Stimulated activated naive B cell treated with anti-CD40 and anti-IgM and Interleukin-4, amounts not matched to agents 10 μg/mL and 1 μg/mL and 100 μg/mL, for 72 hours (primary cell): ENCODE results near the gene PCDHGA11.
"Not testable (repeated sequence)": the region's sequence is repeated elsewhere in the genome, so short reads cannot be mapped to it uniquely, and the experiment has no call there.

Experiments
- ATAC-seq, 2 donors: fragments of 150-1000 bp; cut with Tn5 transposase; replicated peaks; 2 replicates each; pipeline ENCODE4 v1.10.0; 2021; ENCODE audit warnings: moderate library complexity in 1 of 2
- DNase-seq: peaks from one replicate; pipeline ENCODE4 v3.0.0; 2021
- H3K27ac Mint-ChIP-seq: one replicate; pipeline ENCODE4 v1.8.0; 2022; ENCODE audit warnings: mild to moderate bottlenecking, mixed read lengths
- H3K27me3 Mint-ChIP-seq, 2 donors: one replicate each; pipeline ENCODE4 v1.8.0; 2022; ENCODE audit warnings: mixed read lengths in 2 of 2
- H3K36me3 Mint-ChIP-seq, 2 donors: one replicate each; pipeline ENCODE4 v1.8.0; 2022; ENCODE audit warnings: mixed read lengths in 2 of 2, mild to moderate bottlenecking in 1 of 2
- H3K4me1 Mint-ChIP-seq, 2 donors: one replicate each; pipeline ENCODE4 v1.8.0; 2022; ENCODE audit warnings: mixed read lengths in 2 of 2, mild to moderate bottlenecking in 1 of 2
- H3K4me3 Mint-ChIP-seq, 2 donors: one replicate each; pipeline ENCODE4 v1.8.0; 2022; ENCODE audit warnings: mild to moderate bottlenecking in 2 of 2, mixed read lengths in 2 of 2, moderate library complexity in 1 of 2
- H3K9me3 Mint-ChIP-seq, 2 donors: one replicate each; pipeline ENCODE4 v1.8.0; 2022; ENCODE audit warnings: mixed read lengths in 2 of 2, mild to moderate bottlenecking in 1 of 2

The PCDHGA11 gene

DNA sequence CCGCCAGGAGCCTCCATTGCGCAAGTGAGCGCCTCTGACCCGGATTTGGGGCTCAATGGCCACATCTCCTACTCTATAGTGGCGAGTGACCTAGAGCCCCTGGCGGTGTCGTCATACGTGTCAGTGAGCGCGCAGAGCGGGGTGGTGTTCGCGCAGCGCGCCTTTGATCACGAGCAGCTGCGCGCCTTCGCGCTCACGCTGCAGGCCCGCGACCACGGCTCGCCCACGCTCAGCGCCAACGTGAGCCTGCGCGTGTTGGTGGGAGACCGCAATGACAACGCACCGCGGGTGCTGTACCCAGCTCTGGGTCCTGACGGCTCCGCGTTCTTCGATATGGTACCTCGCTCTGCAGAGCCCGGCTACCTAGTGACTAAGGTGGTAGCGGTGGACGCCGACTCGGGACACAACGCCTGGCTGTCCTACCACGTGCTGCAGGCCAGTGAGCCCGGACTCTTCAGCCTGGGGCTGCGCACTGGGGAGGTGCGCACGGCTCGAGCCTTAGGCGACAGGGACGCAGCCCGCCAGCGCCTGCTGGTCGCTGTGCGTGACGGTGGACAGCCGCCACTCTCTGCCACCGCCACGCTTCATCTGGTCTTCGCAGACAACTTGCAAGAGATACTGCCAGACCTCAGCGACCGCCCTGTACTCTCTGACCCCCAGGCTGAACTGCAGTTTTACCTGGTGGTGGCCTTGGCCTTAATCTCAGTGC, 11.1 kb upstream of the PCDHGA11 start:
- H3K4me1 Mint-ChIP-seq, result peaks cover 13 to 15% of the 10 kb centered on the region in 2 donors
- peaks cover 16 to 24% of the 10 kb centered on the region in 2 donors for H3K9me3 Mint-ChIP-seq
- H3K4me3 Mint-ChIP-seq, result no peak overlapping the region
- no peak for ATAC-seq
- H3K27ac Mint-ChIP-seq, result no peak overlapping the region
- no peak for DNase-seq
- peaks cover 14 to 20% of the 10 kb centered on the region in 2 donors for H3K36me3 Mint-ChIP-seq
- peaks cover 72 to 74% of the 10 kb centered on the region in 2 donors for H3K27me3 Mint-ChIP-seq

- Mint-ChIP-seq H3K4me3 (no peak overlapping the region), H3K27ac (no peak overlapping the region), H3K4me1 (peaks cover 13 to 15% of the 10 kb centered on the region in 2 donors), H3K36me3 (peaks cover 20% of the 10 kb centered on the region in 2 donors), H3K27me3 (peaks cover 62 to 73% of the 10 kb centered on the region in 2 donors), H3K9me3 (peaks cover 16 to 22% of the 10 kb centered on the region in 2 donors)
- ATAC-seq (no peak), DNase-seq (no peak)
These were observed 9.3 kb upstream of the PCDHGA11 start for GRCh38 chr5:141411575-141411974.

DNA sequence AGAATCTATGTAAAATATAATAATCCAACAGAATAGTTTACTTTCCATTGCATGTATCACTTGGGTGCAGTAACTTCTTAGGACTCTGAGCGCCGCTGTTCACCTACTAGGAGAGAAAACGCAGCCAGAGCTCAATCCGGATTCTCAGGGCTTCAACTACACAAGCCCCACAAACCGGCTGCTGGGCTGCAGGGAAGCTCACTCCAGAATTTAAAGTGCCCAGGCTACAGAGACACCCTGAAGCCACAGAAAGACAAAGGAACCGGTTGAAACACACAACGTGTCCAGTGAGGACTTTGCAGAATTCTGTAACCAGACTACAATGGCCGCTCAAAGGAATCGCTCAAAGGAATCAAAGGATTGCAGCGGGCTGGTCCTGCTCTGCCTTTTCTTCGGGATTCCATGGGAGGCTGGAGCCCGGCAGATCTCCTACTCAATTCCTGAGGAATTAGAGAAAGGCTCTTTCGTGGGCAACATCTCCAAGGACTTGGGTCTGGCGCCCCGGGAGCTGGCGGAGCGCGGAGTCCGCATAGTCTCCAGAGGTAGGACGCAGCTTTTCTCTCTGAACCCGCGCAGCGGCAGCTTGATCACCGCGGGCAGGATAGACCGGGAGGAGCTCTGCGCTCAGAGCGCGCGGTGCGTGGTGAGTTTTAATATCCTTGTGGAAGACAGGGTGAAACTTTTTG, 7.9 kb upstream of the PCDHGA11 start, which contains the start of gene PCDHGA10:
PCDHGA10 (plus strand) TSS at position 134 of the 686 bp plus-strand sequence; CDS start at position 323, 189 bp downstream.
- Mint-ChIP-seq H3K36me3 (peaks cover 22 to 26% of the 10 kb centered on the region in 2 donors), H3K9me3 (peaks cover 19 to 25% of the 10 kb centered on the region in 2 donors), H3K27me3 (peaks cover 61 to 73% of the 10 kb centered on the region in 2 donors), H3K27ac (peak within 1 kb of the TSS; percentile 81), H3K4me3 (peak within 1 kb of the TSS; percentile 79), H3K4me1 (peaks cover 19 to 21% of the 10 kb centered on the region in 2 donors)
- DNase-seq (no peak), ATAC-seq (peak; percentile 45 to 73)

- H3K4me3 Mint-ChIP-seq, result peak overlapping the region; percentile 79
- ATAC-seq (no peak), DNase-seq (no peak)
- peak overlapping the region; percentile 81 for H3K27ac Mint-ChIP-seq
- peaks cover 19 to 22% of the 10 kb centered on the region in 2 donors for H3K4me1 Mint-ChIP-seq
- peaks cover 23 to 28% of the 10 kb centered on the region in 2 donors for H3K36me3 Mint-ChIP-seq
- peaks cover 17 to 27% of the 10 kb centered on the region in 2 donors for H3K9me3 Mint-ChIP-seq
- peaks cover 63 to 74% of the 10 kb centered on the region in 2 donors for H3K27me3 Mint-ChIP-seq
These were observed 7.2 kb upstream of the PCDHGA11 start for GRCh38 chr5:141413540-141414069.

DNA sequence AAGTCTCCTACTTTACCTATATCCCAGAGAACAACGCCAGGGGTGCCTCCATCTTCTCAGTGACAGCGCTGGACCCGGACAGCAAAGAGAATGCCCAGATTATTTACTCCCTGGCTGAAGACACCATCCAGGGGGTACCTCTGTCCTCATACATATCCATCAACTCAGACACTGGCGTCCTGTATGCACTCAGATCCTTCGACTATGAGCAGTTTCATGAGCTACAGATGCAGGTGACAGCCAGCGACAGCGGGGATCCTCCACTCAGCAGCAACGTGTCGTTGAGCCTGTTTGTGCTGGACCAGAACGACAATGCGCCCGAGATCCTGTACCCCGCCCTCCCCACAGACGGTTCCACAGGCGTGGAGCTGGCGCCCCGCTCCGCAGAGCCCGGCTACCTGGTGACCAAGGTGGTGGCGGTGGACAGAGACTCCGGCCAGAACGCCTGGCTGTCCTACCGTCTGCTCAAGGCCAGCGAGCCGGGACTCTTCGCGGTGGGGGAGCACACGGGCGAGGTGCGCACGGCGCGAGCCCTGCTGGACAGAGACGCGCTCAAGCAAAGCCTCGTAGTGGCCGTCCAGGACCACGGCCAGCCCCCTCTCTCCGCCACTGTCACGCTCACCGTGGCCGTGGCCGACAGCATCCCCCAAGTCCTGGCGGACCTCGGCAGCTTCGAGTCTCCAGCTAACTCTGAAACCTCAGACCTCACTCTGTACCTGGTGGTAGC, 6.1 kb upstream of the PCDHGA11 start:
- DNase-seq, ATAC-seq: not testable (repeated sequence)
- Mint-ChIP-seq H3K36me3 (peaks cover 21 to 29% of the 10 kb centered on the region in 2 donors), H3K4me1 (peaks cover 16 to 22% of the 10 kb centered on the region in 2 donors), H3K9me3 (peaks cover 13 to 25% of the 10 kb centered on the region in 2 donors), H3K27ac (peak overlapping the region; percentile 62), H3K4me3 (peak overlapping the region in 1 of 2 donors; percentile 17), H3K27me3 (peaks cover 60 to 74% of the 10 kb centered on the region in 2 donors)

- peak overlapping the region in 1 of 2 donors; percentile 25 for H3K4me3 Mint-ChIP-seq
- peaks cover 58 to 72% of the 10 kb centered on the region in 2 donors for H3K27me3 Mint-ChIP-seq
- H3K4me1 Mint-ChIP-seq, result peaks cover 16 to 22% of the 10 kb centered on the region in 2 donors
These were observed 5.6 kb upstream of the PCDHGA11 start for GRCh38 chr5:141415275-141415618.

DNA sequence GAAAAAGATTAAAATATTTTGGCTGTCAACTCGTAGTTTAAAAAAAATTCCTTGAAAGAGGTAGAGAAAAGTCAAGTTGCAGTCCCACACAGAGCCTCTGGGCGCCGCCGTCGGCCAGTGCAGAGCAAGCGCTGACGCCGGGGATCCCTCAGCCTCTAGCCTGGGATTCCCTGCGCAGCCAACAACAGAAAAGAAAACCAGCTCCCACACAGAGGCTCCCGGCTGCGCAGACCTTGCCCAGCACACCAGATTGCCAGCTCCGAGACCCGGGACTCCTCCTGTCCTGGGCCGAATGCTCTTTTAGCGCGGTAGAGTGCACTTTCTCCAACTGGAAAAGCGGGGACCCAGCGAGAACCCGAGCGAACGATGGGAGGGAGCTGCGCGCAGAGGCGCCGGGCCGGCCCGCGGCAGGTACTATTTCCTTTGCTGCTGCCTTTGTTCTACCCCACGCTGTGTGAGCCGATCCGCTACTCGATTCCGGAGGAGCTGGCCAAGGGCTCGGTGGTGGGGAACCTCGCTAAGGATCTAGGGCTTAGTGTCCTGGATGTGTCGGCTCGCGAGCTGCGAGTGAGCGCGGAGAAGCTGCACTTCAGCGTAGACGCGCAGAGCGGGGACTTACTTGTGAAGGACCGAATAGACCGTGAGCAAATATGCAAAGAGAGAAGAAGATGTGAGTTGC, 3.2 kb upstream of the PCDHGA11 start, which contains the start of gene PCDHGB7:
PCDHGB7 (plus strand) TSS at position 184 of the 679 bp plus-strand sequence; CDS start at position 367, 183 bp downstream.
- DNase-seq, result not testable (repeated sequence)
- peak within 1 kb of the TSS; percentile 63 to 75 for H3K4me3 Mint-ChIP-seq
- peaks cover 16 to 28% of the 10 kb centered on the region in 2 donors for H3K9me3 Mint-ChIP-seq
- peak; percentile 55 to 75 for ATAC-seq
- peaks cover 16 to 30% of the 10 kb centered on the region in 2 donors for H3K4me1 Mint-ChIP-seq
- peak within 1 kb of the TSS; percentile 88 for H3K27ac Mint-ChIP-seq
- peaks cover 23 to 24% of the 10 kb centered on the region in 2 donors for H3K36me3 Mint-ChIP-seq
- H3K27me3 Mint-ChIP-seq, result peaks cover 68 to 88% of the 10 kb centered on the region in 2 donors

More at GRCh38 chr5:141415275-141415618, 5.6 kb upstream of the PCDHGA11 start:
- Mint-ChIP-seq H3K9me3 (peaks cover 10 to 25% of the 10 kb centered on the region in 2 donors), H3K27ac (peak overlapping the region; percentile 62), H3K36me3 (peaks cover 22 to 26% of the 10 kb centered on the region in 2 donors)
- not testable (repeated sequence) for DNase-seq, ATAC-seq

GRCh38 chr5:141419074-141419880, 1.6 kb upstream of the PCDHGA11 start:
- H3K4me3 Mint-ChIP-seq, result peak overlapping the region in 1 of 2 donors; percentile 25
- H3K9me3 Mint-ChIP-seq, result peaks cover 16 to 26% of the 10 kb centered on the region in 2 donors
- no peak for DNase-seq
- H3K27ac Mint-ChIP-seq, result peak overlapping the region; percentile 67
- no peak for ATAC-seq
- H3K27me3 Mint-ChIP-seq, result peaks cover 63 to 79% of the 10 kb centered on the region in 2 donors
- H3K4me1 Mint-ChIP-seq, result peaks cover 9 to 18% of the 10 kb centered on the region in 2 donors
- peaks cover 19 to 23% of the 10 kb centered on the region in 2 donors for H3K36me3 Mint-ChIP-seq

DNA sequence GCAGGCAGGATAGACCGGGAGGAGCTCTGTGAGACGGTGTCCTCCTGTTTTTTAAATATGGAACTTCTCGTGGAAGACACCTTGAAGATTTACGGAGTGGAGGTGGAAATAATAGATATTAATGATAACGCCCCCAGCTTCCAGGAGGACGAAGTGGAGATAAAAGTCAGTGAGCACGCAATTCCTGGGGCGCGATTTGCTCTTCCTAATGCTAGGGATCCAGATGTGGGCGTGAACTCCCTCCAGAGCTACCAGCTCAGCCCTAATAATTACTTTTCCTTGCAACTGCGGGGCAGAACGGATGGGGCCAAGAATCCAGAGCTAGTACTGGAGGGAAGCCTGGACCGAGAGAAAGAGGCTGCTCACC, 621 bp downstream of the PCDHGA11 start:
- ATAC-seq, result no peak
- Mint-ChIP-seq H3K4me1 (peaks cover 6 to 18% of the 10 kb centered on the region in 2 donors), H3K27me3 (peaks cover 68% of the 10 kb centered on the region in 2 donors), H3K27ac (peak overlapping the region; percentile 83), H3K9me3 (peaks cover 13 to 23% of the 10 kb centered on the region in 2 donors), H3K36me3 (peaks cover 13 to 18% of the 10 kb centered on the region in 2 donors), H3K4me3 (peak overlapping the region; percentile 75 to 76)
- no peak for DNase-seq

GRCh38 chr5:141422742-141423291, 2.0 kb downstream of the PCDHGA11 start:
- peak overlapping the region in 1 of 2 donors; percentile 25 for H3K4me3 Mint-ChIP-seq
- no peak overlapping the region for H3K27ac Mint-ChIP-seq
- H3K9me3 Mint-ChIP-seq, result peaks cover 11 to 22% of the 10 kb centered on the region in 2 donors
- ATAC-seq, result no peak
- DNase-seq, result no peak
- peaks cover 13 to 18% of the 10 kb centered on the region in 2 donors for H3K36me3 Mint-ChIP-seq
- H3K4me1 Mint-ChIP-seq, result peaks cover 3 to 12% of the 10 kb centered on the region in 2 donors
- H3K27me3 Mint-ChIP-seq, result peaks cover 68 to 73% of the 10 kb centered on the region in 2 donors

GRCh38 chr5:141427783-141428426, 7.1 kb downstream of the PCDHGA11 start:
- peaks cover 61 to 65% of the 10 kb centered on the region in 2 donors for H3K27me3 Mint-ChIP-seq
- peaks cover 15 to 17% of the 10 kb centered on the region in 2 donors for H3K9me3 Mint-ChIP-seq
- no peak overlapping the region for H3K4me3 Mint-ChIP-seq
- H3K36me3 Mint-ChIP-seq, result peaks cover 6 to 29% of the 10 kb centered on the region in 2 donors
- ATAC-seq (no peak), DNase-seq (no peak)
- H3K4me1 Mint-ChIP-seq, result peaks cover 14 to 22% of the 10 kb centered on the region in 2 donors
- H3K27ac Mint-ChIP-seq, result no peak overlapping the region
